HepG2 (cell line): Measurements from ENCODE around the gene NFATC2.

Experiments used
- CTCF ChIP-seq: sonication (generic); formaldehyde crosslinking; IDR thresholded peaks from 2 replicates; pipeline ENCODE4 v1.5.0; 2020; ENCODE audit warnings: mild to moderate bottlenecking, missing genetic modification reagents, moderate library complexity
- HDAC6 ChIP-seq: fragments of 200-600 bp; sonication (generic); IDR thresholded peaks from 2 replicates; pipeline ENCODE4 v1.7.0; 2017; ENCODE audit warnings: mild to moderate bottlenecking, antibody characterized with exemption, low read length, low read depth
- HIC2 ChIP-seq: sonication (generic); formaldehyde crosslinking; IDR thresholded peaks from 2 replicates; pipeline ENCODE4 v1.9.0; 2022; ENCODE audit warnings: low read depth, missing genetic modification reagents
- HNRNPK ChIP-seq: fragments of 200-400 bp; formaldehyde crosslinking; IDR thresholded peaks from 2 replicates; pipeline ENCODE4 v1.6.1; 2018; ENCODE audit warnings: low read length, low read depth, moderate library complexity, mild to moderate bottlenecking; ENCODE audit not compliant: poor library complexity, severe bottlenecking
- IRF1 ChIP-seq: sonication (generic); formaldehyde crosslinking; IDR thresholded peaks from 2 replicates; pipeline ENCODE4 v1.4.0; 2020; ENCODE audit warnings: low read depth, mild to moderate bottlenecking, missing genetic modification reagents
- NFKBIZ ChIP-seq: IDR thresholded peaks from 2 replicates; pipeline ENCODE4 v1.6.1; 2018; ENCODE audit warnings: missing genetic modification reagents, missing compliant biosample characterization
- PATZ1 ChIP-seq: sonication (generic); formaldehyde crosslinking; IDR thresholded peaks from 2 replicates; pipeline ENCODE4 v1.4.0; 2020; ENCODE audit warnings: missing genetic modification reagents
- ZBTB3 ChIP-seq: sonication (generic); formaldehyde crosslinking; IDR thresholded peaks from 2 replicates; pipeline ENCODE4 v1.4.0; 2020; ENCODE audit warnings: low read depth, mild to moderate bottlenecking, moderate library complexity, missing genetic modification reagents, borderline replicate concordance
- ZFY ChIP-seq: sonication (generic); formaldehyde crosslinking; IDR thresholded peaks from 2 replicates; pipeline ENCODE4 v1.4.0; 2020; ENCODE audit warnings: missing genetic modification reagents
- ZNF501 ChIP-seq: sonication (generic); formaldehyde crosslinking; IDR thresholded peaks from 2 replicates; pipeline ENCODE4 v1.5.1; 2020; ENCODE audit warnings: mild to moderate bottlenecking, moderate library complexity, missing genetic modification reagents
- ZNF570 ChIP-seq: sonication (generic); formaldehyde crosslinking; IDR thresholded peaks from 2 replicates; pipeline ENCODE4 v1.4.0; 2020; ENCODE audit warnings: mild to moderate bottlenecking, missing genetic modification reagents, borderline replicate concordance
- ZNF576 ChIP-seq: sonication (generic); formaldehyde crosslinking; IDR thresholded peaks from 2 replicates; pipeline ENCODE4 v1.4.0; 2020; ENCODE audit warnings: mild to moderate bottlenecking, missing genetic modification reagents
- ZNF605 ChIP-seq: sonication (generic); formaldehyde crosslinking; IDR thresholded peaks from 2 replicates; pipeline ENCODE4 v1.8.0; 2022; ENCODE audit warnings: mild to moderate bottlenecking, missing genetic modification reagents

- TF ChIP-seq HNRNPK (no peak), ZFY (CRISPR knock-in tag) (no peak), ZNF605 (CRISPR knock-in tag) (no peak), CTCF (CRISPR knock-in tag) (no peak), HDAC6 (no peak), ZNF501 (CRISPR knock-in tag) (no peak), PATZ1 (CRISPR knock-in tag) (no peak), ZNF576 (no peak), IRF1 (CRISPR knock-in tag) (no peak), ZBTB3 (CRISPR knock-in tag) (no peak), NFKBIZ (no peak), ZNF570 (CRISPR knock-in tag) (no peak), HIC2 (no peak)
Observed at GRCh38 chr20:51486197-51487005, 56.1 kb downstream of the NFATC2 start.
